ENCODE data around the gene EME2. TPM values are rescaled to one million over a fixed set of nuclear protein-coding genes. Genes with fewer than 3 reads are reported as not detected.

Gene EME2
- total RNA-seq, 2 donors from 2014 or later, result 16.7 to 30.6 TPM

DNA sequence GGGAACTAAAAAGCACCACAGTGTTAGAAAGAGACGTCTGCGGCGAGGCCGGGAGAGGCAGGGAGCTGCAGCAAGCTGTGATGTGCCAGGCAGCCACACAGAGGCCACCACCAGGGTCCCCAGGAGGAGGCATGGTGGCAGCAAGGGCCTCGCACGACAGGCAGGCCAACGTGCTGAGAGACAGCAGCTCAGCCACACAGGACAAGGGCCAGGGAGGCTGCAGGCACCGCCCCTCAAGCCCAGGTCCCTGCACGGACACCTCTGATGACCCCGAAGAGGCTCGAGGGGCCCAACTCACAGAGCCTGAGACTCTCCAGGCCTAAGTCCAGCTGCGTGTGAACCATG is 48.3 kb downstream of the EME2 start:
- Histone ChIP-seq H3K36me3 (peaks cover 15% of the 10 kb centered on the region), H3K9ac (ENCODE audit: low read depth in 2 of 2, low read length in 2 of 2) (no peak overlapping the region), H3K4me3 (no peak overlapping the region), H3K4me1 (peaks cover 9% of the 10 kb centered on the region), H3K27me3 (no peaks in the 10 kb centered on the region), H3K9me3 (no peaks in the 10 kb centered on the region), H3K27ac (no peak overlapping the region)
- DNase-seq, result no peak
- TF ChIP-seq CTCF (IDR thresholded peaks at IDR 0.05), result no peak
- intact Hi-C loops (cut with DNase I), result no loop called here

- H3K27me3 ChIP-seq, result no peaks in the 10 kb centered on the region
- H3K4me3 ChIP-seq, result no peak overlapping the region
- peaks cover 15% of the 10 kb centered on the region for H3K36me3 ChIP-seq
- peaks cover 9% of the 10 kb centered on the region for H3K4me1 ChIP-seq
- no peak overlapping the region for H3K9ac ChIP-seq (ENCODE audit: low read depth in 2 of 2, low read length in 2 of 2)
- H3K27ac ChIP-seq, result no peak overlapping the region
- DNase-seq, result no peak
- intact Hi-C loops (cut with DNase I), result no loop called here
- H3K9me3 ChIP-seq, result no peaks in the 10 kb centered on the region
- no peak for TF ChIP-seq CTCF (IDR thresholded peaks at IDR 0.05)
Measured at GRCh38 chr16:1821861-1822611, 49.4 kb downstream of the EME2 start.

DNA sequence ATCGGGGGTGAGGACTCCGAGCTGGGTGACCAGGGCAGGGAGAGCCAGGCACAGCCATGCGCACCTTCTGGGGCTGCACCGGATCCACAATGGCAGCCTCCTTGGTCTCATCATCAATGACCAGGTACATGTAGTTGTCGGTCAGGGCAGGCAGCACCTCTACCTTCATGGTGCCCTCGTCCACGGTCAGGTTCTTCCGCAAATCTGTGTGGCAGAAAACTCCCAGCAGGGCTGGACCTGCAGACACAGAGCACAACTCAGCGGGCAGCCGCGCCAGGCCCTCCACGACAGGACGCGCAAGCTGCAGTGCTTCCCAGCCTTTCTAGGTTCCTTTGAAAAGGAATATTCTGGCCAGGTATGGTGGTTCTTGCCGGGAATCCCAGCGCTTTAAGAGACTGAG is 50.2 kb downstream of the EME2 start:
- no peaks in the 10 kb centered on the region for H3K27me3 ChIP-seq
- TF ChIP-seq CTCF (IDR thresholded peaks at IDR 0.05), result no peak
- no peaks in the 10 kb centered on the region for H3K9me3 ChIP-seq
- no peak overlapping the region for H3K27ac ChIP-seq
- H3K9ac ChIP-seq (ENCODE audit: low read depth in 2 of 2, low read length in 2 of 2), result no peak overlapping the region
- H3K4me1 ChIP-seq, result peaks cover 9% of the 10 kb centered on the region
- intact Hi-C loops (cut with DNase I), result no loop called here
- no peak for DNase-seq
- no peak overlapping the region for H3K4me3 ChIP-seq
- peaks cover 15% of the 10 kb centered on the region for H3K36me3 ChIP-seq

- H3K4me1 ChIP-seq, result peaks cover 14% of the 10 kb centered on the region
- H3K36me3 ChIP-seq, result peaks cover 15% of the 10 kb centered on the region
- H3K4me3 ChIP-seq, result no peak overlapping the region
- DNase-seq, result no peak
- intact Hi-C loops (cut with DNase I), result no loop called here
- TF ChIP-seq CTCF (IDR thresholded peaks at IDR 0.05), result no peak
- H3K9me3 ChIP-seq, result no peaks in the 10 kb centered on the region
- H3K9ac ChIP-seq (ENCODE audit: low read depth in 2 of 2, low read length in 2 of 2), result no peak overlapping the region
- no peaks in the 10 kb centered on the region for H3K27me3 ChIP-seq
- no peak overlapping the region for H3K27ac ChIP-seq
Measured at GRCh38 chr16:1823821-1824220, 51.2 kb downstream of the EME2 start.

DNA sequence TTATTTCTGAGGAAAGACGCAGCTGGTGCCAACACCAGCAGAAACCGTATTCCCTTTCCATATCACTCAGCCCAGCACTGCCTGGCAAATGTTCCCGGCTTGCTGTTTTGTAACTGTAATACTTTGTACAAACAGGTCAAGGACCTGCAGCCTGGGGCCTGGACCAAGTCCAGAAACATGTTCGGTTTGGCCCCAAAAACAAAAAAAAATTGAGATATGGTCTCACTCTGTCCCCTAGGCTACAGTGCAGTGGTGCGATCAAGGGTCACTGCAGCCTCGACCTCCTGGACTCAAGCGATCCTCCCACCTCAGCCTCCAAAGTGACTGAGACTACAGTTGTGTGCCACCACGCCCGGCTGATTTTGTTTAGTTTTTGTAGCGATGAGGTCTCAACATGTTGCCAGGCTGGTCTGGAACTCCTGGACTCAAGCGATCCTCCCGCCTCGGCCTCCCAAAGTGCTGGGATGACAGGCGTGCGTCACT is 52.8 kb downstream of the EME2 start:
- no peaks in the 10 kb centered on the region for H3K27me3 ChIP-seq
- no peak for DNase-seq
- H3K9ac ChIP-seq (ENCODE audit: low read depth in 2 of 2, low read length in 2 of 2), result peak overlapping the region; percentile 68 to 91
- peak overlapping the region; percentile 80 for H3K27ac ChIP-seq
- H3K36me3 ChIP-seq, result peaks cover 8% of the 10 kb centered on the region
- H3K4me3 ChIP-seq, result peak overlapping the region; percentile 92
- no peaks in the 10 kb centered on the region for H3K9me3 ChIP-seq
- H3K4me1 ChIP-seq, result peaks cover 23% of the 10 kb centered on the region
- intact Hi-C loops (cut with DNase I), result no loop called here
- TF ChIP-seq CTCF (IDR thresholded peaks at IDR 0.05), result no peak

Small RNAs within 50 kb of the gene (microRNA-seq; reads per million reads assigned to microRNA genes)
- 2.2 reads per million for gene MIR3177

Other genes with a start within 250 kb of the EME2 start
- gene TMEM204, start 239.1 kb upstream of the EME2 start, total RNA-seq, result 1 to 10 TPM; 2.9 to 5.0 TPM
- 10 to 100 TPM; 12.5 to 15.6 TPM for gene IFT140, start 160.7 kb upstream of the EME2 start, total RNA-seq
- gene CRAMP1, start 160.4 kb upstream of the EME2 start, total RNA-seq, result 10 to 100 TPM; 13.6 to 17.1 TPM
- 100 to 1,000 TPM in 1 of 2 donors, 10 to 100 TPM in 1; 53.5 to 123 TPM for gene JPT2, start 94.5 kb upstream of the EME2 start, total RNA-seq
- gene MAPK8IP3, start 66.6 kb upstream of the EME2 start, total RNA-seq, result 10 to 100 TPM; 44.0 to 62.6 TPM
- 10 to 100 TPM; 61.3 to 79.7 TPM for gene NME3, start 1.3 kb upstream of the EME2 start, total RNA-seq
- gene MRPS34, start 324 bp downstream of the EME2 start, total RNA-seq, result 100 to 1,000 TPM; 106 to 227 TPM
- gene SPSB3, start 9.8 kb downstream of the EME2 start, total RNA-seq, result 10 to 100 TPM; 32.7 to 35.9 TPM
- gene NUBP2, start 10.2 kb downstream of the EME2 start, total RNA-seq, result 10 to 100 TPM; 30.0 to 72.8 TPM
- gene IGFALS, start 20.9 kb downstream of the EME2 start, total RNA-seq, result 1 to 10 TPM; 5.7 to 7.0 TPM
- gene HAGH, start 54.0 kb downstream of the EME2 start, total RNA-seq, result 10 to 100 TPM; 61.9 to 64.7 TPM
- gene FAHD1, start 54.4 kb downstream of the EME2 start, total RNA-seq, result 10 to 100 TPM; 55.5 to 73.9 TPM
- under 1 TPM in 1 of 2 donors, not detected in 1; 0.27 TPM for gene MEIOB, start 99.4 kb downstream of the EME2 start, total RNA-seq
- under 1 TPM; 0.59 to 0.82 TPM for gene HS3ST6, start 145.6 kb downstream of the EME2 start, total RNA-seq
- gene MSRB1, start 170.4 kb downstream of the EME2 start, total RNA-seq, result 10 to 100 TPM; 33.0 to 61.2 TPM
- not detected for gene RPL3L, start 181.9 kb downstream of the EME2 start, total RNA-seq
- 100 to 1,000 TPM; 219 to 272 TPM for gene NDUFB10, start 186.7 kb downstream of the EME2 start, total RNA-seq
- gene RPS2, start 192.0 kb downstream of the EME2 start, total RNA-seq, result 1,000 to 10,000 TPM; 1,996 to 2,736 TPM
- gene RNF151, start 194.0 kb downstream of the EME2 start, total RNA-seq, result not detected
- gene TBL3, start 199.2 kb downstream of the EME2 start, total RNA-seq, result 10 to 100 TPM; 19.4 to 43.1 TPM
- 10 to 100 TPM; 43.9 to 80.1 TPM for gene NOXO1, start 208.7 kb downstream of the EME2 start, total RNA-seq
- gene GFER, start 211.4 kb downstream of the EME2 start, total RNA-seq, result 10 to 100 TPM; 76.6 to 79.5 TPM
- 1 to 10 TPM; 1.5 to 1.9 TPM for gene SYNGR3, start 217.2 kb downstream of the EME2 start, total RNA-seq
- gene ZNF598, start 237.0 kb downstream of the EME2 start, total RNA-seq, result 10 to 100 TPM; 45.4 to 64.3 TPM
- 1 to 10 TPM; 3.5 to 3.8 TPM for gene NPW, start 247.0 kb downstream of the EME2 start, total RNA-seq